K562 (cell line): ENCODE measurements around the gene CHAF1A. TPM values are rescaled to one million over a fixed set of nuclear protein-coding genes. Genes with fewer than 3 reads are reported as not detected.

Source experiments
- ATAC-seq: fragments of 200-7000 bp; cut with Tn5 transposase; 3 replicates; pipeline ENCODE4 v1.9.1; 2020; ENCODE audit warnings: moderate library complexity
- BruUV-seq: library from RNA; stranded (reverse); fragments of 400-500 nt; replicated peaks from 2 replicates; lab custom pipeline; 2021; lab: Mats Ljungman, UMichigan
- CTCF ChIA-PET: fragments of 300-600 bp; formaldehyde crosslinking; extraction: SDS; loops from one replicate; lab custom pipeline; 2021; ENCODE audit warnings: low intra/inter-chr PET ratio; lab: Yijun Ruan, JAX
- POLR2A ChIA-PET: fragments of 300-600, 350-650 bp; sonication (Branson Sonifier 250); formaldehyde crosslinking; extraction: SDS; loops from one replicate; lab custom pipeline; 2021; ENCODE audit warnings: antibody characterized with exemption, inconsistent platforms; lab: Yijun Ruan, JAX
- DNase-seq, 4 experiments: peaks; one replicate each; pipeline versions ENCODE4 v3.0.0 to v3.0.0-alpha.2; 2011 to 2018; ENCODE audit warnings: low spot score in 3 of 4, mixed read lengths in 3 of 4; ENCODE audit errors: extremely low read depth in 1 of 4
- FAIRE-seq: peaks from 2 replicates; lab custom pipeline; 2011; peaks lifted over from hg19 to GRCh38; lab: Jason Lieb, UNC
- H2AFZ ChIP-seq: 2 replicates; pipeline ENCODE4 v1.6.0; 2011; ENCODE audit warnings: low read depth, low read length, control low read depth, inconsistent platforms
- H3K27ac ChIP-seq: fragments of 200-600 bp; 3 replicates; pipeline ENCODE4 v1.8.0; 2011; ENCODE audit warnings: low read depth, mild to moderate bottlenecking, control low read depth, inconsistent platforms, low read length, moderate library complexity, mixed read lengths; ENCODE audit errors: extremely low read depth
- H3K27me3 ChIP-seq, 2 experiments: fragments of 300-600 bp in 1 of 2; 2 replicates in 1 of 2; 3 replicates in 1 of 2; pipeline versions ENCODE4 v1.6.0 to v1.8.0; 2011; ENCODE audit warnings: inconsistent platforms in 2 of 2, low read length in 2 of 2, mild to moderate bottlenecking in 1 of 2, mixed read lengths in 1 of 2, moderate library complexity in 1 of 2; ENCODE audit not compliant: control insufficient read depth in 2 of 2, insufficient read depth in 2 of 2
- H3K36me3 ChIP-seq: fragments of 300-600 bp; 3 replicates; pipeline ENCODE4 v1.8.0; 2011; ENCODE audit warnings: mild to moderate bottlenecking, low read length, inconsistent platforms; ENCODE audit not compliant: control insufficient read depth, insufficient read depth
- H3K4me1 ChIP-seq, 2 experiments: fragments of 200-600 bp in 1 of 2; replicated peaks in 1 of 2; 2 replicates in 1 of 2; 3 replicates in 1 of 2; pipeline versions ENCODE4 v1.5.1 to v1.8.0; 2011; ENCODE audit warnings: inconsistent platforms in 2 of 2, low read length in 2 of 2, mild to moderate bottlenecking in 1 of 2, mixed read lengths in 1 of 2, moderate library complexity in 1 of 2; ENCODE audit not compliant: control insufficient read depth in 2 of 2, insufficient read depth in 2 of 2
- H3K4me2 ChIP-seq: 2 replicates; pipeline ENCODE4 v1.6.1; 2011; ENCODE audit warnings: low read length, control low read depth, inconsistent platforms, mixed read lengths; ENCODE audit not compliant: insufficient read depth
- H3K4me3 ChIP-seq: fragments of 200-600 bp; sonication (generic), shearing (Covaris generic); 2 replicates; pipeline ENCODE4 v1.5.1; 2016; ENCODE audit warnings: control low read depth, inconsistent platforms
- H3K79me2 ChIP-seq: fragments of 200-600 bp; 3 replicates; pipeline ENCODE4 v1.8.0; 2011; ENCODE audit warnings: low read length, inconsistent platforms; ENCODE audit not compliant: control insufficient read depth, insufficient read depth
- H3K9ac ChIP-seq, 2 experiments: 2 replicates each; pipeline versions ENCODE4 v1.6.0 to v1.6.1; 2011; ENCODE audit warnings: low read depth in 2 of 2, low read length in 2 of 2, control low read depth in 1 of 2, inconsistent platforms in 1 of 2, mild to moderate bottlenecking in 1 of 2, mixed read lengths in 1 of 2; ENCODE audit not compliant: insufficient read depth in 1 of 2
- H3K9me1 ChIP-seq: one replicate; pipeline ENCODE4 v1.6.0; 2011; ENCODE audit warnings: inconsistent platforms, mild to moderate bottlenecking, low read length, moderate library complexity; ENCODE audit not compliant: control insufficient read depth, insufficient read depth
- H3K9me3 ChIP-seq: replicated peaks from 2 replicates; pipeline ENCODE4 v1.5.1; 2011; ENCODE audit warnings: low read depth, low read length, inconsistent platforms; ENCODE audit not compliant: control insufficient read depth, insufficient read depth
- H4K20me1 ChIP-seq: replicated peaks from 2 replicates; pipeline ENCODE4 v1.6.1; 2011; ENCODE audit warnings: low read length, inconsistent platforms, mixed read lengths; ENCODE audit not compliant: control insufficient read depth, insufficient read depth
- CC2D1A ChIP-seq: fragments of 450-650 bp; IDR thresholded peaks from 2 replicates; pipeline ENCODE4 v1.6.1; 2017; ENCODE audit warnings: mild to moderate bottlenecking
- EP400 ChIP-seq: fragments of 450-650 bp; IDR thresholded peaks from 2 replicates; pipeline ENCODE4 v1.6.1; 2017; ENCODE audit warnings: antibody characterized with exemption, mild to moderate bottlenecking, moderate library complexity
- HDGF ChIP-seq: fragments of 450-650 bp; IDR thresholded peaks from 2 replicates; pipeline ENCODE4 v1.6.1; 2016
- HMG20B ChIP-seq: fragments of 250-450 bp; sonication (Bioruptor Pico); IDR thresholded peaks from 2 replicates; pipeline ENCODE4 v1.5.0; 2021; ENCODE audit warnings: mild to moderate bottlenecking
- KHSRP ChIP-seq: fragments of 450-650 bp; IDR thresholded peaks from 2 replicates; pipeline ENCODE4 v1.6.1; 2017
- NBN ChIP-seq: fragments of 450-650 bp; IDR thresholded peaks from 2 replicates; pipeline ENCODE4 v1.6.1; 2016; ENCODE audit warnings: low read depth, mild to moderate bottlenecking
- NFE2 ChIP-seq: IDR thresholded peaks from 2 replicates; pipeline ENCODE4 v1.6.1; 2014; ENCODE audit warnings: antibody characterized with exemption, low read depth
- POLR2AphosphoS5 ChIP-seq: IDR thresholded peaks from 2 replicates; pipeline ENCODE4 v1.6.1; 2011; ENCODE audit warnings: mild to moderate bottlenecking, low read depth, low read length, moderate library complexity; ENCODE audit not compliant: control insufficient read depth, insufficient read depth
- POLR2B ChIP-seq: fragments of 450-650 bp; IDR thresholded peaks from 2 replicates; pipeline ENCODE4 v1.6.1; 2018; ENCODE audit warnings: low read depth; ENCODE audit not compliant: partially characterized antibody
- PRPF4 ChIP-seq: fragments of 200-400 bp; formaldehyde crosslinking; IDR thresholded peaks from one replicate; pipeline ENCODE4 v1.6.1; 2017; ENCODE audit warnings: low read length, low read depth, mild to moderate bottlenecking; ENCODE audit not compliant: insufficient read depth, poor library complexity, severe bottlenecking
- RBM39 ChIP-seq: fragments of 200-400 bp; formaldehyde crosslinking; optimal IDR thresholded peaks from 2 replicates; pipeline ENCODE3; 2018; ENCODE audit warnings: low read depth, low read length
- SREBF2 ChIP-seq: sonication (generic); formaldehyde crosslinking; IDR thresholded peaks from 2 replicates; pipeline ENCODE4 v1.4.0; 2020; ENCODE audit warnings: mild to moderate bottlenecking, missing genetic modification reagents
- TCFL5 ChIP-seq: fragments of 250-450 bp; sonication (Bioruptor Pico); conservative IDR thresholded peaks from 2 replicates; pipeline ENCODE4 v1.6.1; 2021; ENCODE audit warnings: mild to moderate bottlenecking, moderate library complexity, matching md5 sums
- ZNF133 ChIP-seq: fragments of 250-450 bp; sonication (Bioruptor Pico); IDR thresholded peaks from 2 replicates; pipeline ENCODE4 v1.4.0; 2020; ENCODE audit warnings: mild to moderate bottlenecking
- ZNF174 ChIP-seq: fragments of 250-450 bp; sonication (Bioruptor Pico); IDR thresholded peaks from 2 replicates; pipeline ENCODE4 v1.4.0; 2020; ENCODE audit warnings: mild to moderate bottlenecking
- ZNF3 ChIP-seq: fragments of 250-450 bp; sonication (Bioruptor Pico); IDR thresholded peaks from 2 replicates; pipeline ENCODE4 v1.5.0; 2021; ENCODE audit warnings: mild to moderate bottlenecking, moderate library complexity
- ZNF436 ChIP-seq: fragments of 250-450, 450-650 bp; sonication (Bioruptor Pico); formaldehyde crosslinking; IDR thresholded peaks from 2 replicates; pipeline ENCODE4 v1.7.0; 2020; ENCODE audit warnings: mild to moderate bottlenecking
- ZNF785 ChIP-seq: fragments of 250-450 bp; sonication (Bioruptor Pico); IDR thresholded peaks from 2 replicates; pipeline ENCODE4 v1.4.0; 2020; ENCODE audit warnings: mild to moderate bottlenecking
- WGBS: fragments of 100-300 bp; shearing (Covaris generic); methylation state at CpG from one replicate; pipeline ENCODE4 v1.1.6; 2016; ENCODE audit warnings: low coverage, mixed read lengths; ENCODE audit not compliant: insufficient coverage; ENCODE audit errors: missing lambda C conversion rate; 5-methylcytosine and 5-hydroxymethylcytosine counted together
- in situ Hi-C: fragments of 300-500 bp; cut with MboI; formaldehyde crosslinking; loops from 4 replicates; pipeline ENCODE4 v1.15.0; 2018; ENCODE audit warnings: inconsistent platforms, mixed read lengths
- intact Hi-C: fragments of 100-400 bp; cut with micrococcal nuclease; formaldehyde crosslinking; loops from 2 replicates; pipeline ENCODE4 v1.14.2; 2022
- polyA plus RNA-seq, 8 experiments: library from polyadenylated mRNA; depleted of rRNA in 4 of 8; stranded (reverse) in 5 of 8; unstranded in 3 of 8; fragments of >200 nt; fragmentation: Nextera tagmentation in 2 of 8; fragmentation: Illumina TruSeq in 1 of 8; extraction: Ambion mirVana in 2 of 8; extraction: Trizol in 1 of 8; gene quantifications; 2 replicates each; pipeline versions ENCODE4 v1.2.1 to v1.2.3, GENCODE V29; 2011 to 2014; ENCODE audit warnings: inconsistent platforms in 1 of 8, missing spikeins in 1 of 8
- total RNA-seq, 7 experiments: library from RNA; depleted of rRNA in 6 of 7; stranded (reverse); fragments of >200 nt in 6 of 7; fragmentation: Illumina TruSeq in 2 of 7; extraction: Trizol in 2 of 7; gene quantifications; 2 replicates each; pipeline versions ENCODE4 v1.2.1 to v1.2.3, GENCODE V29; 2011 to 2021; ENCODE audit warnings: low replicate concordance in 1 of 7
- TF ChIP-seq, protein P1 (sequence below): fragments of 450-650 bp; formaldehyde crosslinking; IDR thresholded peaks from 2 replicates; pipeline ENCODE4 v1.4.0; 2020; ENCODE audit warnings: mild to moderate bottlenecking, moderate library complexity
- TF ChIP-seq, protein P2 (sequence below): fragments of 450-650 bp; IDR thresholded peaks from 2 replicates; pipeline ENCODE4 v1.6.1; 2017; ENCODE audit warnings: antibody characterized with exemption

CHAF1A gene
- total and polyA plus RNA-seq, 9 of the 15 experiments (the other 6 are each of a cell fraction or from before 2014, with no cell fraction given), result 1.6 to 86.9 (median 45.2) TPM

DNA sequence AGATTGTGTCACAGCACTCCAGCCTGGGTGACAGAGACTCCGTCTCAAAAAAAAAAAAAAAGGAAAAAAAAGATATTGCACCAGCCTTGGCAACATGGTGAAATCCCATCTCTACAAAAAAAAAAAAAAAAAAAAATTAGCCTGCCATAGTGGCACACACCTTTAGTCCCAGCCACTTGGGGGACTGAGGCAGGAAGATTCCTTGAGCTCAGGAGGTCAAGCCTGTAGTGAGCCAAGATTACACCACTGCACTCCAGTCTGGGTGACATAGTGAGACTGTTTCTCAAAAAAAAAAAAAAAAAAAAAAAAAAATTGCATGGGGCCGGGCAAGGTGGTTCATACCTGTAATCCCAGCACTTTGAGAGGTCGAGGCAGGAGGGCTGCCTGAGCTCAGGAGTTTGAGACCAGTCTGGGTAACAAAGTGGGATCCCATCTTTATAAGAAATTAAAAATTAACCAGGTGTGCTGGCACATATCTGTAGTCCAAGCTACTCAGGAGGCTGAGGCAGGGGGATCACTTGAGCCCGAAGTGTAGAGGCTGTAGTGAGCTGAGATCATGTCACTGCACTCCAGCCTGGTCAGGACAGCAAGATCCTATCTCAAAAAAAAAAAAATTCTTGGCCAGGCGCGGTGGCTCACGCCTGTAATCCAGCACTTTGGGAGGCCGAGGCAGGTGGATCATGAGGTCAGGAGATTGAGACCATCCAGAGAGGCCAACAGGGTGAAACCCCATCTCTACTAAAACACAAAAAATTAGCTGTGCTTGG, 62.6 kb downstream of the CHAF1A start:
- H4K20me1 ChIP-seq, result no peaks in the 10 kb centered on the region
- in situ Hi-C loops (no loop called here), intact Hi-C loops (no loop called here)
- no peaks in the 10 kb centered on the region for H3K36me3 ChIP-seq
- BruUV-seq, result no TSS peak
- no peaks in the 10 kb centered on the region for H3K9me3 ChIP-seq
- no peaks in the 10 kb centered on the region for H3K9me1 ChIP-seq
- no peak overlapping the region for H3K27ac ChIP-seq
- no peaks in the 10 kb centered on the region for H3K27me3 ChIP-seq
- ChIA-PET POLR2A (interaction anchor here (0.5 to 2.0 kb wide), 2 partner anchors 9 to 64 kb away, joined by 3 to 5 read pairs; no protein-coding TSS in a partner anchor), CTCF (no interaction called here)
- H3K9ac ChIP-seq, result no peak overlapping the region
- H3K4me3 ChIP-seq, result no peak overlapping the region
- H3K79me2 ChIP-seq, result no peaks in the 10 kb centered on the region
- FAIRE-seq (no peak), ATAC-seq (no peak), DNase-seq (no peak)
- TF ChIP-seq NFE2, result no peak
- no peak for TF ChIP-seq POLR2B
- TF ChIP-seq HDGF, result no peak
- TF ChIP-seq TCFL5 (CRISPR knock-in tag), result no peak
- no peak for TF ChIP-seq PRPF4
- no peak for TF ChIP-seq RBM39
- TF ChIP-seq, protein P1, sequence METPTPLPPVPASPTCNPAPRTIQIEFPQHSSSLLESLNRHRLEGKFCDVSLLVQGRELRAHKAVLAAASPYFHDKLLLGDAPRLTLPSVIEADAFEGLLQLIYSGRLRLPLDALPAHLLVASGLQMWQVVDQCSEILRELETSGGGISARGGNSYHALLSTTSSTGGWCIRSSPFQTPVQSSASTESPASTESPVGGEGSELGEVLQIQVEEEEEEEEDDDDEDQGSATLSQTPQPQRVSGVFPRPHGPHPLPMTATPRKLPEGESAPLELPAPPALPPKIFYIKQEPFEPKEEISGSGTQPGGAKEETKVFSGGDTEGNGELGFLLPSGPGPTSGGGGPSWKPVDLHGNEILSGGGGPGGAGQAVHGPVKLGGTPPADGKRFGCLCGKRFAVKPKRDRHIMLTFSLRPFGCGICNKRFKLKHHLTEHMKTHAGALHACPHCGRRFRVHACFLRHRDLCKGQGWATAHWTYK (CRISPR knock-in tag), result no peak
- TF ChIP-seq ZNF174, result no peak
- TF ChIP-seq ZNF785 (CRISPR knock-in tag), result no peak
- no peak for TF ChIP-seq POLR2AphosphoS5
- no peak for TF ChIP-seq ZNF436 (CRISPR knock-in tag)
- no peak for TF ChIP-seq NBN
- TF ChIP-seq EP400, result no peak
- TF ChIP-seq HMG20B (CRISPR knock-in tag), result no peak
- no peak for TF ChIP-seq ZNF3 (CRISPR knock-in tag)
- TF ChIP-seq, protein P2, sequence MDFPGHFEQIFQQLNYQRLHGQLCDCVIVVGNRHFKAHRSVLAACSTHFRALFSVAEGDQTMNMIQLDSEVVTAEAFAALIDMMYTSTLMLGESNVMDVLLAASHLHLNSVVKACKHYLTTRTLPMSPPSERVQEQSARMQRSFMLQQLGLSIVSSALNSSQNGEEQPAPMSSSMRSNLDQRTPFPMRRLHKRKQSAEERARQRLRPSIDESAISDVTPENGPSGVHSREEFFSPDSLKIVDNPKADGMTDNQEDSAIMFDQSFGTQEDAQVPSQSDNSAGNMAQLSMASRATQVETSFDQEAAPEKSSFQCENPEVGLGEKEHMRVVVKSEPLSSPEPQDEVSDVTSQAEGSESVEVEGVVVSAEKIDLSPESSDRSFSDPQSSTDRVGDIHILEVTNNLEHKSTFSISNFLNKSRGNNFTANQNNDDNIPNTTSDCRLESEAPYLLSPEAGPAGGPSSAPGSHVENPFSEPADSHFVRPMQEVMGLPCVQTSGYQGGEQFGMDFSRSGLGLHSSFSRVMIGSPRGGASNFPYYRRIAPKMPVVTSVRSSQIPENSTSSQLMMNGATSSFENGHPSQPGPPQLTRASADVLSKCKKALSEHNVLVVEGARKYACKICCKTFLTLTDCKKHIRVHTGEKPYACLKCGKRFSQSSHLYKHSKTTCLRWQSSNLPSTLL, result no peak
- TF ChIP-seq KHSRP, result no peak
- TF ChIP-seq SREBF2 (CRISPR knock-in tag), result no peak
- no peak for TF ChIP-seq ZNF133
- no peak for TF ChIP-seq CC2D1A
- H3K4me2 ChIP-seq, result no peak overlapping the region
- 69% methylated on average over 7 of the region's 8 CpGs for WGBS
- peaks cover 0 to under 1% of the 10 kb centered on the region in 2 experiments; a peak in 2 of 5 replicates for H3K4me1 ChIP-seq
- H2AFZ ChIP-seq, result no peak overlapping the region
